ENCODE data around the gene LRRC25.

Gene LRRC25

DNA sequence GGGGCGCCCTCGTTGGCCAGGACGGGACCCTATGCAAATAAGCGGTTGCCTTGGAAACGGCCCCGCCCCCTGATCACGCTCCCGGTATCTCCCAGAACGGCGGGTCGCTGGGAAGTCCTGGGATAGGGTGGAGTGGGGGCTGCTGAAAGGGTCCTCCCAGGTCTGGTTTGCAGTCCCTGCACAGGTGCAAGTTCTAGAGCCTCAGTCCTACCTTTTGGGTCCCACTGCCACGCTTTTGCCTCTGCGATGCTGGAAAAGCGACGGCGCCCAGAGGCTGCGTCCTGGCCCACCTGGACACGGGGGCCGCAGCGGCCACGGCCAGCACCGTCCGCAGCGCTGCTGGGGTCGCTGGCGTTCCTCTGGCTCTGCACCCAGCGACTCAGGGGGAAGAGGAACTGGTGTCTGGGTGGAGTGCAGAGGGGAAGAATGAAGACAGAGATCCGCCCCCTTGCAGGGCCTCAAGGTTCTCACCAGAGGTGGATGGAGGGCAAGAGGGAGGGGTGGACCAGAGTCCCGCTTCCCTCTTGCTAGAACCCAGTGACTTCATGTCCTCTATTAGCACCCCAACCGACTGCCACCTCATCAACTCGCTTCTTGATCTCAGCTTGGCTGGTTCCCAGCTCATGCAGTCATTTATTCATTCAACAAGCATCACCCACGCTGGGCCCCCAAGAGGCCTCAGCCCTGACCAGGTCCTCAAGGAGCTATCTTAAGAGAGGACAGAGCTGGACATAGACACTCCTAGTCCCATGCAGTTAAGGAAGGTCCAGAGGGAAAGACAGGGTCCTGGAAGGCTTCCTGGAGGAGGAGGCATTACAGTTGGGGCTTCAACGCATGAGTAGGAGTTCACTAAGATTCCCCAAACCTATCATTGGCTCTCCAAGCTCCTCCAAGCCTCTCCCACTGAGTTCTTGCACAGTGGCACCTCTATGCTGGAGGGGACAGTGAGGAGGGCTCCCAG, at the start of gene LRRC25:
Gene LRRC25 (minus strand): TSS at position 381 of the 961 bp plus-strand sequence. CDS start 659 bp downstream, outside the sequence.
- DNase-seq = no peak

DNA sequence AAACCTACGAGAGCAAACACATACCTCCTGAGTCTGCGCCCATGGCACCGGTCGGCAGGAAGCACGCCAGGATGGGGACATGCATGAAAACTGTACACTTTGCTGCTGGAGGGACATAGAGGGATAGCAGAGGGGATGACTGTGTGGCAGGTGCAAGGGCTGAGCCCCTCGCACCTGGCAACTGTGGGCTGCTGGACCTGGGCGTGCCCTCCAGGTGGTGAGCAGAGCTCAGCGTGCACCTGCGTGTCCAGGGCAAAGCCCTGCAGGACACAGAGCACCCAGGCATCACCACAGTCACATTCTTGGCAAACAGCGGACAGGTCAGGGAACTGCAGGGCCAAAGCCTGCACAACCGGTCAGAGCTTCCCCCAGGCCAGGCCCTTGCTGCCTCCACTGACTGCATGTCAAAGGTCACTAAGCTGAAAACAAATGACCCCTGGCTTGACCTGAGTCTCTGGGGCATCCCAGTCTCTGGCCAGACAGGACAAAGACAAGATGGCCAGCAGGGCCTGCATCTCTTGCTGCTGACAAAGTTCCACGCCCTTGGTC, 49.5 kb upstream of the LRRC25 start:
- DNase-seq = no peak

DNA sequence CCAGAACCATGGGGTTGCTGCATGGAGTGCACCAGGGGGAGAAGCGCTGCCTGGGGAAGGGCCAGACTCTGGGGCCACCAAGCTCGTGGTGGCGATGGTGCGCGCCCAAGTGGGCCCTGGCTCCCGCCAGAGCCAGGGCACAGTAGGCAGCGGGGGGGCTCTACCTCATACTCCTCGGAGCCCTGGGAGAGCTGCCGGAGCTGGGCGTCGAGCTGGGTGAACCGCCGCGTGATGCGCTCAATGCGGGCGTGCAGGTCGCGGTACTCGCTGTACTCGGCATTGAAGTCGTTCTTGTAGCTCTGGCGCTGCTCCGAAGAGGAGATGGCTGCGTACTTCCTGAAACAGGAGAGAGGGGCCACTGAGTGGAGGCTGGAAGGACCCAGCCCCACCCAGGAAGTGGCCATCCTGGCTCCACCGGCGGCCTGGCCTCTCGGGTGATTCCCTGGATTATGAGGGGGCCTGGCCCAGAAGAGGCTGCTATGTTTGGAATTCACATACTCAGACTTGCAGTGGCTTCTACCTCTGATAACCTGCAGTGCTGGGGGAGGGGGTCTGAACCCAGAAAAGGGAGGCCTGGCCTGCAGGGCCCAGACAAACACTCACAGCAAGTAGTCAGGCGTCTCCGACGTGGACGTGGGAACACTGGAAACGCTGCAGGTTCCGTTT, 48.9 kb upstream of the LRRC25 start:
- no peak for DNase-seq

DNA sequence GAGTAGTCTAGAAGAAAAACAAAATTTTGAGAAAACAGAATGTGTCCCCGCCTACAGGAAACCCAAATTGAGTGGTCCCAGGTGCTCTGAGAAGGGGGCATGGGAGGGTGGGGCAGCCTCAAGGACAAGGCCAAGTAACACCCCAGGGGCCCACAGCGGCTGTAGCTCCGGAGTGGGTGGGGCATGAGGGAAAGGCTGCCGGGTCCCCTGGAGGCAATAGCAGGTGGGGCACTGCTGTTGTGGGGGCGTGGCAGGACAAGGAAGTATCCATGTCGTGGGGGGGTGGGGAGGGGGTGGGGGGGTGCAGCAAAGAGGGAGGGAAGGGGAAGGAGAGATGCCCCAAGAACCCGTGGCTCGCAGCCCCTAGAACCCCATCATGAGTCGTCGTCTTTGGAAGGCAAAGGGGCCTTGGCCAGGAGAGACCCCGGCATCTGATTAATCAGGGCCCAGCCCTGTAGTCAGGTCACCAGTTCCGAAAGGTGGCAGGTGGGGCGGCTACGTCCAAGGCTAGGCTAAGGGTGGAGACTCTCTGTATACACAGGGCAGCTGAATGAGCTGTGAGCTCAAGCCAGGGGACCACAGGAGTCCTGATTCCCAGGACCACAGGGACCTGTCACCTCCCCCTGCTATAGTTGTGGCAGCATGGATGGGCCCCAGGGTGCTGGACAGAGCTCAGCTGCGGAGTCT, 48.0 kb upstream of the LRRC25 start:
- no peak for DNase-seq

DNA sequence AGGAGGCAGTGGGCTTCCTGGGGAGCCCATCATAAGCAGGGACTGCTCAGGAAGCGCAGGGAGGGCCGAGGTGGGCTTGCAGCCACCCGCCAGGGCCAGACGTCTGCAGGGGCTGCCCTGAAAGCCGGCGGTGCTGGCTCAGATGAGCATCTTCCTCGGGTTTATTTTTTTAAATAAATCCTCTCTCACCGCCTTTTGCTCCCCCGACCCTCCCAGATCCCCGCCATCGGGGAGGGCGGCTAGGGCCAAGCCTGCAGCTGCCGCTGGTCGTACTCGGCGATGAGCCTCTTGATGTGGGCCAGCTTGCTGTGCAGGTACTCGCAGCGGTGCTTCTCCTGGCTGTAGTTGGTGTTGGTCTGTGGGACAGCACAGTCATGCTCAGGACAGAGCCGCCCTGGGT, 47.1 kb upstream of the LRRC25 start:
- DNase-seq = no peak

DNA sequence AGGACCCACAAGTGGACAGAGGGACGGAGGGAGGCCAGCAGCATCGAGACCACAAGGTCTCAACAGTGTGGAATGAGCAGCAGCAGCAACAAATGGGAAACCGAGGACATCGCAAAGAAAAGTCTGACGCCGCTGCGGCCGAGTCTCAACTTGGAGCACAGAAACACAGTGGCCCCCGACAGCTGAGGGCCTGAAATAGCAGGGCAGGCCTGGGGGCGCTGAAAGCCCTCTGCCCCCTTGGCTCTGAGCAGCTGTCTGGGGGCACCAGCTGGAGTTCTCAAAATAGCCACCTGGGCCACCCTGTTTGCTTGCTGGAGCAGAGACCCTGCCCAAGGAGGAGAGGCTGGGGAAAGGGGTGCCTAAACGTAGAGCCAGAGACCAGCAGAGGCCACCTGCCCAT, 46.4 kb upstream of the LRRC25 start:
- no peak for DNase-seq

DNA sequence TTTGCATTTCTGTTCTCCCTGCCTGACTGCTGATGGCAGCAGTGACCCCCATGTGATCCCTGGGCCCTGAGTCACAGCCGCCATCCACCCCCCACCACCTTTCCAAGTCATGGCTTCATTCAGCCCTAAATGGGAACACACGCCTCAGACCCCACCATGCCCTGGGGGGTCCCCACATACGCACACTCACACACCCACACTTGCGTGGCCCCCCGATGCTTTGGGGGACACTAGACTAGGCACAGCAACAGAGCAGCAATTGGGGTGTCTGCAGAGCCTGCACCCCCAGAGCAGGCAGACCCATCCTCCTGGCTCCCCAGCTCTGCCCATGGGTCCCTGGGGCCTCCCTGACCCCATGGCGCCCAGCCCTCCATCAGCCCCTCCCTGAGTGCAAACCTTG, 46.0 kb upstream of the LRRC25 start:
- DNase-seq = no peak

DNA sequence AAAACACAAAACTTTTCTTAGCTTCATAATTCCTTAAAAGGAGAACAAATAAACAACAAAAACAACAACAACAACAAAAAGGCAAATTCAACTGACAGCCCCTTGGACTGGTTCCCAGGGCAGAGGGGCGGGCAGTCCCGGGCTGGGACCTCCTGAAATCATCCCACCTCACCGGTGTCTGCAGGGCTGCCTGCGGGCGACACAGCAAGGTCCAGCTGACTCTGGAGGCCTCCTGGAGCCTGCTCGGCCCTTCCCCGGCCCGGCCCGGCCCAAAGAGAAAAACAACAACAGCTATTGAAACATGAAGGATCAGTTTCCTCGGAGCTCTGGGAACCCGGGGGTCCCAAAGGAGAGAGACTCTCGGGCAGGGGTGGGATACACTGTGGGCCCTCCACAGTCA, 45.5 kb upstream of the LRRC25 start:
- DNase-seq = no peak

DNA sequence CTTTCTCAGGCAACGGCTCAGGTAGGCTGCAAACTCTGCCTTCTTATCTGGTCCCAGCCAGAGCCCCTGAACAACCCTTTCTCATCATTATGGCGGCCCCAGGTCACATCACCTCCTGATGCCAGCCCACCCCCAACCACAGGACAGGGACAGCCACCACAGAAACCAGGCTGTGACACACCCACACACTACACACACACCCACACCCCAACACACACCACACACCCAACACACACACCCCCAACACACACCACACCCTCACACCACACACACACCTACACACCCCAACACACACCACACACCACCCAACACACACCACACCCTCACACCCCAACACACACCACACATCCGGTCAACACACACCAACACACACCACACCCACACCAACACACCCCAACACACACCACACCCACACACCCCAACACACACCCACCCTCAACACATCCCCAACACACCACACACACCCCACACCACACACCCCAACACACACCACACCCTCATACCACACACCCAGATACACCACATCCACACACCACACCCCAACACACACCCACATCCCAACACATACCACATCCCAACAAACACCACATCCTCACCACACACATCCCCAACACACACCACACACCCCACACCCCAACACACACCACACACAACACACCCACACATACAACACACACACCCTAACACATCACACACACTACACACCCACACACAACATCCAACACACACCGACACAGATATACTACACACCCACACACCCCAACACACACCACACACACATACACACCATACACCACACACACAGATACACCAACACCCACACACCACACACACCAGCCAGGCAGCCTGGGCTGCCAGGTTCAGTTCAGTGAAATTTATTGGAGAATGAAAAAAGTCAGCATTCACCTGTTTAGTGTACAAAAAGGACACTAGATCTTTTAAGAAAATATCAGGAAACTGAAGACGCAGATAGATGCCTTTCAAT, 44.7 kb upstream of the LRRC25 start:
- DNase-seq = no peak

DNA sequence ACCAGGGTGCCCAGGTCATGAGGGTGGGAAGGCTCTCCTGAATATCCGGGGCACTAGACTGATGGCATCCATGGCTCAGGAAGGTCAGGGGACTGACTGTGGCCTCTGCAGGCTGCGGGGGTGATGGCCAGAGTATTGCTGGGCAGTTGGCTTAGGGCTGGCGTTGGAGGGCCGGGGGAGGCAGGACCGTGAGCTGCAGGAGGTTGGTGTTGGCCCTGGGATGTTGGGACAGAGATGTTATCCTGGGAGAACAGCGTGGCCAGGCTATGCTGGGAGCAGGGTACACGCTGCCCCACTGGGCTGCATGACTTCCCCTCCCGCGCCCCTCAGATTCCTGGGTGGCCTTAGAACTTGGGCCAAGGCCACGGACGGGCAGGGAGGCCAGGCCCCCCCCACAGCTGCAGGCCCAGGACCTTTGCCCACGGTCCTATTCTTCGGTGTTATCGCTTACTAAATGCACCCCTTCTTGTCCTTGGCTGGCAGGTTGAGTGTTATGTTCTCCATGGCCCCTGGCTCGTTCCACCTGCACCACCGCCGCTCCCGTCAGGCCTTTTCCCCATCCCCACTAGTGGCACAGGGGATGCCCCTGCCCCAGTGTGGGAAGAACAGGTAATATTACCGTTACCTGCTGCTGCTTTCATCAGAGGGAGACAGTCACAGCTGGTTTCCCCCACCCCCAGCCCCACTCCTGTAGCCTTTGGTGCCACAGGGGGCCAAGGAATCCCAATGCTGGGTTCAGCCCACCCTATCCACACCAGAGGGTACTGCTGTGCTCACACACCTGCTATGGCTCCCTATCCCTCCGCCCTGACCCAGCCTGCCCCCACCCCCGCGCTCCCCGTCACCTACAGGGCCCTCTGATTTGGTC, 43.7 kb upstream of the LRRC25 start:
- no peak for DNase-seq

DNA sequence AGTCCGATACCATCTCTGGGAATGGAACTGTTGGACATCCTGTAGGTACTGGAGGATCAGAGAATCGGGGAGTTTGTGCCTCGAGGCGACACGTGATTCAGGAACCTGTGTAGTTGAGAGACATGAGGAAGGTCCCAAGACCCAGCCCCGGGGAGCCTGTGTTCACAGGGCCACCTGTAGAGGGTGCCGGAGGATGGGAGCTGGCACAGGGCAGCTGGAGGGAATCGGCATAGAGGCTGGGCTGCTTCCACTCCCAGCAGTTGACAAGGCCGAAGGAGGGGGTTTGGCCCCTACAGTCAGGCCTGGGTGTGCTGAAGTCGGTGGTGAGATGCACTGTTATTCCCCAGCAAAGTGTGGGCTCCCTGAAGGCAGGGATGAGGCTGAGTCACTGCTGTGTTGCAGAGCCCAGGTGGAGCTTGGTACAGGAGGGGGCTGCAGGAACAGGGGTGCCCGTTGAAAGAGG, 43.0 kb upstream of the LRRC25 start:
- DNase-seq = no peak

DNA sequence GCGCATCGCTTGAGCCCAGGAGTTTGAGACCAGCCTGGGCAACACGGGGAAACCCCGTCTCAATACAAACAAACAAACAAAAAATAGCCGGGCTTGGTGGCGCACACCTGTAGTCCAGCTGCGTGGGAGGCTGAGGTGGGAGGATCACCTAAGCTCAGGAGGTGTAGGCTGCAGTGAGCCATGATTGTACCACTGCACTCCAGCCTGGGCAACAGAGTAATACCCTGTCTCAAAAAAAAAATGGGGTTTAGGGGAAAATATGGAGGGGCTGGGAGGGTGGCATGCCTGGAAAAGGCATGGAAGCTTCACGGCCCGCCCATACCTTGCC, 42.5 kb upstream of the LRRC25 start:
- no peak for DNase-seq

DNA sequence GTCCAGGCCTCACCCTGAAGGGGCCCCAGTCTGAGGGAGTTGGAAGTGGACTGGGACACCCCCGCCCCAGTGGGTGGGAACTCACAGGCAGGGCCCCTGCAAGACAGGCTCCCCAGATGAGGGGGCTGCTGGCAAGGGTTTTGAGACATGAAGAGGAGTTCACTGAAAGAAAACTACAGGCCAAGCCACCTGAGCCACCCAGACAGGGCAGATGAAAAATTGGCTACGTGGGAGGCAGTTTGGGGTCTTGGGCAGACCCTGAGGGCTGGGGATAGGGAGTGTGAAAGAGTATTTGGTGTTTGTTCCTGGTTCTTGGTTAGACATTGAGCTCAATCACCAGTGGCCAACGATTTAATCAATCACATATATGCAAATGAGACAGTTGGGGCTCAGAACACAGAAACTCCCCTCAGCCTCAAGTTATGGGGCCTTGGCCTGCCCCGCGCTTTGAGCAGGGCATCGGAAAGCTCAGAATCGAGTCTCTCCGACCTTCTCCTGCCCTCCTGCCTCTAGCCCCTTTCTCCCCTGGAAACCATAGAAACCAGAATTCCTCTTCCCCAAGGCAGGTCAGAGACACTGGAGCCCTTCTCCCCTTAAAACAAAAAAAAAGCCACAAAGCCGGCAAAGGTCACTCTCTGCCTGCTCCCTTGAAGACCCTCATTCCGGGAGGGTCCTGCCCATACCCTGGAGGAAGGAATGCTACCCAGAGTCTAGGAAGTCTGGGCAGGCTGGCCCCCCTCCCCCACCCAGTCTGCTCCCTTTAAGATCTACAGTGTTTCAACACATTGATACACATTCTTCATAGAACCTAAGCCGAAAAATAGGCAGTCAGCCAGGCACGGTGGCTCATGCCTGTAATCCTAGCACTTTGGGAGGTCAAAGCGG, 41.8 kb upstream of the LRRC25 start:
- peak; percentile 66 for DNase-seq

DNA sequence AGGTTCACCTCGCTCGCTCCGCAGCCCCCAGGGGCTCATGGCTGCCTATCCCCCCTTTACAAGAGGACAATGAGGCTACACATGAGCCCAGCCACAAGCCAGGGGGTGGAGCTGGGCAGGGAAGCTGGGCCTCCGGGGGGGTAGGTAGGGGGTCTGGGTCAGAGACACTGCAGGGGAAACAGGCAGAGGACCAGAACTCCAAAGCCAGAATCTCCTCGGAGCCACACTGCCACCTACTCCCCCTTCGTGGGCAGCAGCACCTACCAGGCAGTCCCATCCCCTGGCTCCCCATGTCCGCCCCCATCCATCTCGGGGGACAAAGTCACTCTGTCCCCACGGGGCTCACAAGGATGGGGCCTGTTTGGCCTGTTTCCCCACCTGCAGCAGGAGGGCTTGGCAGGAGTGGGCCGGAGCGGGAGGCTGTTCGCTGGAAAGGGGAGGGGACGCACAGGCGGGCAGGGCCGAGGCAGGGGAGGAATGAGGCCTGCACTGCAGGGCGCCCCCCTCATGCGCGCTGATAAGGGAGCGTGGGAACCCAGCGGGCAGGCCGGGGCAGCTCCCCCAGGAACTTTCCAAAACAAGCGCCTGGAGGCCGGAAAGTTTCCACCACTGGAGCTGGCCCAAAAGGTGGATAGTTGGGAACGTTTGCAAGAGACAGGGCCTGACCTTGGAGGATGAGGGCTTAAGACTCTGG, 41.1 kb upstream of the LRRC25 start:
- DNase-seq = no peak

DNA sequence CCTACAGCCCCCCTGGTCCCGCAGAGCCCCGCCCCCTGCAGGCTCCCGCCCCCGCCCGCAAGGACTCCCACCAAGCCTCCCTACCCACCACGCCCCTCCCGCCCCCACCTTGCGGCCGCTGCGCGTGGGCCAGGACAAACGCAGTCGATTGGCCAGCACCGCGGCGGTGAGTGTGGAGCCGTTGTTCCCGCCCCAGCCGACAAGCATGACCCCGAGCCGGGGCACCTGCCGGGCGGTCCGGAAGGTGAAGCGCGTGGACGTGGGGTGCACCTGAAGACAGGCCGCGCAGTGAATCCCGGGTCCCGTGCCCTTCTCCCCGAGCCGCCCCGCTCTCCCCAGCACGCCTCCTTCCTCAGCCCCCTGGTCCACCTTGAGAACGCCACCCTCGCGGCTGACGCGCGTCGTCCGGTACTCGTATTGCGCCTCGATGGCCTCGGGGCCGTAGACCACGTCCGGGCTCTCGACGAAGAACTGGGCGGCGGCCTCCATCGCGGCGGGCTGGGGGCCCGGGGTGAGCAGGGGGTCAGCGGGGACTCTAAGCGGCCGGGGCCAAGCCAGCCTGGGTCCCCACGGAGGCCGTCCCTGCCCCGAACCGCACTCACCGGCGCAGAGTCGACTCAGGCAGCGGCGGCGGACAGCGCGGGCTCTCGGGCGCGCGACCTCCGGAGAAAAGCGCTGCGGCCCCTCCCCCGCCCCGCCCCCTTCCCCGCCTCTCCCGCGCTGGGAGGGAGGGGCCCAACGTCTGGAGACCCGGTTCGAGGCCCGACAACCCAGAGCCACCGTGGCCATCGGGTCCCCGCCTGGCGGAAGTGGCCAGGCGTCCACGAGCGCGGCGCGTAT, 40.3 kb upstream of the LRRC25 start, which contains the start of gene ISYNA1:
Gene ISYNA1 (minus strand): TSS at position 643 of the 840 bp plus-strand sequence. CDS start 154 bp downstream, at position 489.
- no peak for DNase-seq

DNA sequence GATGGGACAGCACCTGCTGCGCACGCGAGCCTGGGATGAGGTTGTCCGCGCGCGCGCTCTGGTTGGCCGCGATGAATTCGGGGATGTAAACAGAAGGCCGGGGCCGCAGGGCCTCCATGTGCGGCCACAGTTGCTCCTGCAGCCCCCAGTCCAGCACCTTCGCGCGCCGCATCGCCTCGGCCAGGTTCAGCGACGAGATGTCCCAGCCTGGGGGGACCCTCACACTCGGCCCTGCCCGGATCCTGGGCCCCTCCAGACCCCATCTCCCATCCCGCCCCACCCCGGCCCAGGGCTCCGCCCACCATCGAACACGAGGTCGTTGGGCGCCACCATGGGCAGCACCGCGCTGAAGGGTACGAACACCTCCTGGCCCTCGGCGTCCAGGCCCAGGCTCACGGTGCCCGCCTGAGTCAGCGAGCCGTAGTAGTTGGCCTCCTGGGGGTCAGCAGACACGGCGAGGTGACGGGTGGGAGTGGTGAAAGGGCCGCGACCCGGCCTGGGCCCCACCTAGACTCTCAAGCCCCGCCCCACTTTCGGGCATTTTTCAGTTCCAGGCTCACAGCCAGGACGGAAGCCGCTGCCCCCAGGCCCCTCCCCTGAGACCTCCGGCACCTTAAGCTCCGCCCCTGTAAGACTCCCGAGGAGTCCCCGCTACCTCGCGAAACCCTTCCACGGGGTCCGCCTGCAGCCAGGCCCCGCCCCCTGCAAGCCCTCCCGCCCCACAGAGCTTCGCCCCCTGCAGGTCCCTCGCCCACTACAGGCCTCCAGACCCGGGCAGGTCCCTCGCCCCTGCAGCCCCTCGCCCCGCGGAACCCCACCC, 39.5 kb upstream of the LRRC25 start:
- DNase-seq = peak; percentile 33

All from HCEC 1CT (cell line).